K562 (cell line): ENCODE results near the gene JUN.

ENCODE experiments used
- CBX3 ChIP-seq, 2 experiments: IDR thresholded peaks; 1 replicate in 1 of 2; 2 replicates in 1 of 2; pipeline ENCODE4 v1.6.1; 2012; ENCODE audit warnings: inconsistent platforms in 2 of 2, low read length in 2 of 2, borderline replicate concordance in 1 of 2, control low read depth in 1 of 2
- CHD4 ChIP-seq: fragments of 200-600 bp; sonication (generic); IDR thresholded peaks from 3 replicates; pipeline ENCODE4 v1.6.1; 2012; ENCODE audit warnings: low read depth, mild to moderate bottlenecking, mixed read lengths, low read length, inconsistent platforms; ENCODE audit not compliant: insufficient read depth, insufficient replicate concordance, poor library complexity, severe bottlenecking
- GATAD2A ChIP-seq: fragments of 450-650 bp; IDR thresholded peaks from 2 replicates; pipeline ENCODE4 v1.6.1; 2017
- HIVEP1 ChIP-seq: fragments of 250-450 bp; sonication (Bioruptor Pico); IDR thresholded peaks from 2 replicates; pipeline ENCODE4 v1.4.0; 2020; ENCODE audit warnings: mild to moderate bottlenecking
- RAD51 ChIP-seq: fragments of 450-650 bp; IDR thresholded peaks from 2 replicates; pipeline ENCODE4 v1.7.1; 2016; ENCODE audit warnings: low read depth, mild to moderate bottlenecking, borderline replicate concordance
- STAG1 ChIP-seq: sonication (generic); formaldehyde crosslinking; IDR thresholded peaks from 2 replicates; pipeline ENCODE4 v1.5.0; 2020; ENCODE audit warnings: missing genetic modification reagents, borderline replicate concordance
- TF ChIP-seq, protein P1 (sequence below), 3 experiments: IDR thresholded peaks in 2 of 3; conservative IDR thresholded peaks in 1 of 3; 2 replicates each; pipeline ENCODE4 v1.5.1; 2011 to 2012; ENCODE audit warnings: low read length in 3 of 3, mild to moderate bottlenecking in 3 of 3, control low read depth in 2 of 3, improper control_type of control experiment in 1 of 3, inconsistent platforms in 1 of 3, low read depth in 1 of 3, mixed read lengths in 1 of 3, moderate library complexity in 1 of 3; ENCODE audit not compliant: insufficient read depth in 2 of 3
- TF ChIP-seq, protein P2 (sequence below): sonication (generic); formaldehyde crosslinking; IDR thresholded peaks from 2 replicates; pipeline ENCODE4 v1.8.1; 2023; ENCODE audit warnings: mild to moderate bottlenecking, missing genetic modification reagents
- TF ChIP-seq, protein P3 (sequence below): sonication (generic); formaldehyde crosslinking; IDR thresholded peaks from 2 replicates; pipeline ENCODE4 v1.5.0; 2020; ENCODE audit warnings: missing genetic modification reagents

DNA sequence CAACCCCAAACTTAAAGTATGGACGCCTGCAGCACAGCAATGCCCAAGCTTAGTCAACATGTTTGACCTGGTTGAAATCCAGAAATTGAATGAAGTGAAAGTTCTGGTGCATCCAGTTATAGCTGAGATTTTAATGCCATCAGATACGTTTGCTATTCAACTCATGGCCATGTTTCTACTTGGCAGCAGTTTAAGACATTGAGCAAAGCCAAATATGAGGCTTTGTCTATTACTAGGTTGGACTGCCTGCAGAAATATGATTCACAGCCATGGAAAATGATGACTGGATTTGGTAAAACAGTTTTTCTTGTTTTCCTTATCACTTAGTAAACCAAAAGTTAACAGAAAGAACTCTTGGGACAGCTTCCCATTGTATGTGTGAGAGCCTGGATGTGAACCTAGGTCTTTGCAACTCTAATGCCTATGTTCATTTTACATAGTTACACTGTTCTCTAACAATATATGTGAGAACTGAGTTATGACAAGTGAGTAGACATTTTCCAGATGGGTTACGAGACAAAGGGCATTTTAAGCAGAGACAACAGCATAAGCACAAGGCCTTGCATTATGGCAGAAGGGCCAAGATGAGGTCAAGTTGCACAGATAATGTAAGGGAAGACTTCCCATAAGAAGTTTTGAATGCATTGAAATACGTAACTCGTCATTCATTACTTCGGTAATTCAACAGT lies 51.6 kb downstream of the JUN start:
- TF ChIP-seq, protein P1, sequence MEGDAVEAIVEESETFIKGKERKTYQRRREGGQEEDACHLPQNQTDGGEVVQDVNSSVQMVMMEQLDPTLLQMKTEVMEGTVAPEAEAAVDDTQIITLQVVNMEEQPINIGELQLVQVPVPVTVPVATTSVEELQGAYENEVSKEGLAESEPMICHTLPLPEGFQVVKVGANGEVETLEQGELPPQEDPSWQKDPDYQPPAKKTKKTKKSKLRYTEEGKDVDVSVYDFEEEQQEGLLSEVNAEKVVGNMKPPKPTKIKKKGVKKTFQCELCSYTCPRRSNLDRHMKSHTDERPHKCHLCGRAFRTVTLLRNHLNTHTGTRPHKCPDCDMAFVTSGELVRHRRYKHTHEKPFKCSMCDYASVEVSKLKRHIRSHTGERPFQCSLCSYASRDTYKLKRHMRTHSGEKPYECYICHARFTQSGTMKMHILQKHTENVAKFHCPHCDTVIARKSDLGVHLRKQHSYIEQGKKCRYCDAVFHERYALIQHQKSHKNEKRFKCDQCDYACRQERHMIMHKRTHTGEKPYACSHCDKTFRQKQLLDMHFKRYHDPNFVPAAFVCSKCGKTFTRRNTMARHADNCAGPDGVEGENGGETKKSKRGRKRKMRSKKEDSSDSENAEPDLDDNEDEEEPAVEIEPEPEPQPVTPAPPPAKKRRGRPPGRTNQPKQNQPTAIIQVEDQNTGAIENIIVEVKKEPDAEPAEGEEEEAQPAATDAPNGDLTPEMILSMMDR (IDR thresholded peaks at IDR 0.05 in 2 of 3, conservative IDR thresholded peaks at IDR 0.05 in 1 of 3; ENCODE audit: insufficient read depth in 2 of 3, low read depth in 1 of 3, low read length in 3 of 3), result no peak
- TF ChIP-seq CHD4 (no peak), CBX3 (IDR thresholded peaks at IDR 0.05; ENCODE audit: borderline replicate concordance in 1 of 2, low read length in 2 of 2) (no peak), GATAD2A (no peak), RAD51 (no peak), STAG1 (no peak), HIVEP1 (CRISPR knock-in tag) (no peak)
- TF ChIP-seq, protein P2, sequence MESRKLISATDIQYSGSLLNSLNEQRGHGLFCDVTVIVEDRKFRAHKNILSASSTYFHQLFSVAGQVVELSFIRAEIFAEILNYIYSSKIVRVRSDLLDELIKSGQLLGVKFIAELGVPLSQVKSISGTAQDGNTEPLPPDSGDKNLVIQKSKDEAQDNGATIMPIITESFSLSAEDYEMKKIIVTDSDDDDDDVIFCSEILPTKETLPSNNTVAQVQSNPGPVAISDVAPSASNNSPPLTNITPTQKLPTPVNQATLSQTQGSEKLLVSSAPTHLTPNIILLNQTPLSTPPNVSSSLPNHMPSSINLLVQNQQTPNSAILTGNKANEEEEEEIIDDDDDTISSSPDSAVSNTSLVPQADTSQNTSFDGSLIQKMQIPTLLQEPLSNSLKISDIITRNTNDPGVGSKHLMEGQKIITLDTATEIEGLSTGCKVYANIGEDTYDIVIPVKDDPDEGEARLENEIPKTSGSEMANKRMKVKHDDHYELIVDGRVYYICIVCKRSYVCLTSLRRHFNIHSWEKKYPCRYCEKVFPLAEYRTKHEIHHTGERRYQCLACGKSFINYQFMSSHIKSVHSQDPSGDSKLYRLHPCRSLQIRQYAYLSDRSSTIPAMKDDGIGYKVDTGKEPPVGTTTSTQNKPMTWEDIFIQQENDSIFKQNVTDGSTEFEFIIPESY (CRISPR knock-in tag), result no peak
- TF ChIP-seq, protein P3, sequence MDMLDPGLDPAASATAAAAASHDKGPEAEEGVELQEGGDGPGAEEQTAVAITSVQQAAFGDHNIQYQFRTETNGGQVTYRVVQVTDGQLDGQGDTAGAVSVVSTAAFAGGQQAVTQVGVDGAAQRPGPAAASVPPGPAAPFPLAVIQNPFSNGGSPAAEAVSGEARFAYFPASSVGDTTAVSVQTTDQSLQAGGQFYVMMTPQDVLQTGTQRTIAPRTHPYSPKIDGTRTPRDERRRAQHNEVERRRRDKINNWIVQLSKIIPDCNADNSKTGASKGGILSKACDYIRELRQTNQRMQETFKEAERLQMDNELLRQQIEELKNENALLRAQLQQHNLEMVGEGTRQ (CRISPR knock-in tag), result no peak
